ENCODE measurements around the gene RAD9A.

RAD9A gene

GRCh38 chr11:67357831-67358670 lies 33.7 kb upstream of the RAD9A start:
- DNase-seq: no peak

- DNase-seq: no peak
Observed at GRCh38 chr11:67364169-67364568, 27.6 kb upstream of the RAD9A start.

GRCh38 chr11:67364783-67365722 lies 26.7 kb upstream of the RAD9A start:
- peak; percentile 9 for DNase-seq

DNA sequence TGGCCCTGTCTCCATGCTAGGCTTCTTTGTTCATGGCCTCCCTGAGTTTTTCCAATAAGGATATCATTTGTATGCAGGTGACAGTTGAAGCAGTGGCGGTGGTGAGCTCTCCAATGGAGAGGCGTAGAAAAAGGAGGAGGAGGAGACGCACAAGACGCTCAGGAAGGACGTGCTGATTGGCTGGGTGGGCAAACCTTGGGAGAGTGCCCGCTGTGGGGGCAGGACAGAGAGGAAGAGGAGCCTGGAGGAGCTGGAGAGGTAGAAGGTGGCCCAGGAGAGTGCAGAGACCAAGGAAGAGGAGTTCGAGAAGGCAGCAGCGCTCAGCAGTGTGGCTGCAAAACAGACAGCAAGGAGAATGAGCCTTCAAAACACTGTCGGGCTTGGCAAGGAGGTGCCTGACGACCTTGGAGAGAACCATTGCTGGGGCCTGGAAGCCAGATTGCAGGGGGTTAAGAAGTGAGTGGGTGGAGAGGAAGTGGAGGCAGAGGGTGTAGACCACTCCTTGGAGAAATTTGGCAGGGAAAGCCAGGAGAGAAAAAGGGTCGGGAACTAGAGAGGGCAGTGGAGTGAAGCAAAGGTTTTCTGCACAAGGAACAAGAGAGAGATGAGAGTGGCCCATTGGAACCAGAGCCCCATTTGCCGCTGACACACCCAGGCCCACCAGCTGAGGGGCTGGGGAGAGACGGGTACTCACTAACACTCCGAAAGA lies 25.9 kb upstream of the RAD9A start:
- no peak for DNase-seq

GRCh38 chr11:67366546-67366945 lies 25.2 kb upstream of the RAD9A start:
- no peak for DNase-seq

GRCh38 chr11:67366961-67367760 lies 24.6 kb upstream of the RAD9A start:
- DNase-seq: no peak

GRCh38 chr11:67367761-67368227 lies 24.0 kb upstream of the RAD9A start:
- DNase-seq: no peak

DNA sequence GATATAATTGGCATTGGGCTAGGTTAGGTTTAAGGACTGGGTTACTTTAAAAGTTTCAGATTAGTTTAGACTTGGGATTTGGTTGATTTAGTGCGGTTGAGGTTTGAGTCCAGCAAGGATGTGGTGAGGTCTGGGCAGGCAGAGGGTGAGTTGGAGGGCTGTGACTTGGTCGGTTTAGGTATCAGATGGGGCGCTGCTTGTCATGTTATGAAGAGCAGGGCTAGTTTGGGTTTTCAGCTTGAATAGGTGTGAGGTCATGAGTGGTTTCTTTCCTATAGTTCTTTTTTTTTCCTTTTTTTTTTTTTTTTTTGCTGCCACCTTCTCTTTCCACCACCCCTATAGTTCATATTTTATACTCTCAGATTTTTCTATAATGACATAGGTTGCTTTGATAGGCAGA lies 23.2 kb upstream of the RAD9A start:
- no peak for DNase-seq

DNA sequence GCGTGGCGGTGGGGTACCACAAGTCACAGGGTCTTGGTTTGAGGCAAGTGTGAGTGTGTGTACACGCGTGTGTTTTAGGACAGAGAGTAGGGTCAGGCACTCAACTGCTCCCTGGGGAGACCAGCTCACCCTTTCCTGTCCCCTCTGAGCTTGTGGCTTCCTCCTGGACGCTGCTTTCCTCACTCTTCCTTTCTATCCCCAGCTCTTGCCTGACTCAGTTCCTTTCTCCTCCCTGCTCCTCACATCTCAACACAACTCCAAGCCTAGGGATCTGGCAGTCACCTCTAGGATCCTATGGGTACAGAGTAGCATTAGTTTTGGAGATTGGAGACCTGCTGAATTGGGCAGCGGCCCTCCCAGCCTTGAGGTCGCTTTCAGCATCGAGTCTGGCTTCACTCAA lies 22.5 kb upstream of the RAD9A start:
- no peak for DNase-seq

DNA sequence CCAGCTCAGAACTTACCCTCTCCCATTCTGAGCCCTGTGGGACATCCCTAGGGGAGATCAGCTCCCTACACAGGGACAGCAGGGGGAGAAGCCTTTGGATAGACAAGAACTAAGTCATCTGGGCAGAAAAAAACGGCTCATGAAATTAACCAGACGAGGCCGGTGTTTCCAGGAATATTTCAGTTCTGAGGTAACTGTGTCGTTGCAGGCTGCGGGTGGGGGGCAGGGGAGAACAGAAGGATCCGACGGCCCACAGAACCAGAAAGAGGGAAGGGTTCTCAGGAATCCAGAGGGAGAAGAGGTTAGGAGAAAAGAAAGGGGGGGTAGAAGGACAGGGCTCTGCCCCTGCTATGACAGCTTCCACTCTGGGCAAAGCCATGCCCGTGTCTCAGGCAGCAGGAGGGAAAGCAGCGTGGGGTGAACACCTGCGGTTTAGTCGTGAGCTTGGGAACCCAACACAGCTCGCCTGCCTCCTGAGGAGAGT lies 21.9 kb upstream of the RAD9A start:
- no peak for DNase-seq

GRCh38 chr11:67370351-67371076 lies 21.3 kb upstream of the RAD9A start:
- no peak for DNase-seq

DNA sequence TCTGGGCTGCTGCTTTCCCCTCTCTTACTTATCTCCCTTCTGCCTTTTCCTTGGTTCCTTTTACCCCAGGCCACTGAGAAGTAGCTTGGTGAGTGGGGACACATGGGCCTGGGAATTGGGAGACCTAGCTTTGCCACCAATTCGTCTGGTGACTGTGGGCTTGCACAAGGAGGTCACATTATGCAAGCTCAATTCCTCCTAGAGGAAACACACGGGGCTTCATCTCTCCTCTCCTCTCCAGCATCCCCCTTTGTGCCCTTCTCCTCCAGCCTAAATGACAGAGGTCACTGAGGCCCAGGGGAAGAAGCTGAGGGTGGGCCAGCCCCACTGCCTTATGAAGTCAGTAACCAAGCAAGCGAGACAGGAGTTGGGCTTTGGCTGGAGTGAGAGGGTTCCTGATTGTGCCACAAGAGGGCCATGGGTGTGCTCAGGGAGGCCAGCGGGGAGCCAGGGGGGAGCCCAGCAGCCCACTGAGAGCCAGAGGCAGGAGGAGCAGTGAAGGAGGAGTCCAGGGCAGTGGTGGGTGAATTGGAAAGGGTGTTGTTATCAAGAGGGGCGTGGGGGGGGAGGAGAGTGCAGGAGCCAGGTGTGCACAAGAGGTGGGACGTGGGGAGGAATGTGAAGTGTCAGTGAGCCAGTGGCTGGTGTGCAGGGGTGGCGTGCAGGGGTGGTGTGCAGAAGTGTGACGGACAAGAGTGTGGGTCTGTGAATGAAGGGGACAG lies 20.4 kb upstream of the RAD9A start:
- peak; percentile 20 for DNase-seq

GRCh38 chr11:67371911-67372320 lies 19.9 kb upstream of the RAD9A start:
- DNase-seq: no peak

DNA sequence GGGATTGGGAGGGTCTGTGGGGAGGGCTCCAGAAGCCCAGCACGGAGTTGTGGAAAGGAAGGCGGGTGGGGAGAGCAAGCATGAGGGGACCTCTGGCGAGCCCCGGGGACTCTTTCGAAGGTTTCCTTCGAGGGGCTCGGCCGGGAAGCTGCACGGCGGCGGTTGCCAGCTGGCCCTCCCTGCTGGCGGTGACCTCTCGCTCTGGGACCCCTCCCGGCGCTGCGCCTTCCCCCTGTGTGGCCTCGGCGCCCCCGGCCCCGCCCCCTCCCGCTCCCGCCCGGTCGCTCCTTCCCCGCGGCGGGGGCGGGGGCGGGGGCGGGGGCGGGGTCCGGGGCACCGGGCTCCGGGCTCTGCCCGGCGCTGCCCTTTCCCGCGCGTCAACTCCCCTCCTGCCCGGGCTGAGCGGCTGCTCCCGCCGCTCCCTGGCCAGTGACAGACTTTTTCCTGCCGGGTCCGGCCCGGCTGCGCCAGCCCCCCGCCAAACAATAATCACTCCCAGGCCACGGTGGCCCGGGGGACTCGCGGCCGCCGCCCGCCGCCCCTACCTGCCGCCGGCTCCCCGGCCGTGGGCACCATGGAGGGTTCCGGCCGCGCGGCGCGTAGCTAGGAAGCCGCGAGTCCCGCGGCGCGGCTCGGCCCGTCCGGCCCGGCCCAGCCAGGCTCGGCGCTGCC lies 19.3 kb upstream of the RAD9A start:
- DNase-seq: no peak

- DNase-seq: no peak
Observed at GRCh38 chr11:67372993-67373647, 18.7 kb upstream of the RAD9A start, which contains the start of gene CLCF1. CLCF1 (minus strand) TSS chr11:67373598; CDS start chr11:67373539, 59 bp downstream.

GRCh38 chr11:67373648-67374570 lies 17.9 kb upstream of the RAD9A start:
- DNase-seq: no peak

DNA sequence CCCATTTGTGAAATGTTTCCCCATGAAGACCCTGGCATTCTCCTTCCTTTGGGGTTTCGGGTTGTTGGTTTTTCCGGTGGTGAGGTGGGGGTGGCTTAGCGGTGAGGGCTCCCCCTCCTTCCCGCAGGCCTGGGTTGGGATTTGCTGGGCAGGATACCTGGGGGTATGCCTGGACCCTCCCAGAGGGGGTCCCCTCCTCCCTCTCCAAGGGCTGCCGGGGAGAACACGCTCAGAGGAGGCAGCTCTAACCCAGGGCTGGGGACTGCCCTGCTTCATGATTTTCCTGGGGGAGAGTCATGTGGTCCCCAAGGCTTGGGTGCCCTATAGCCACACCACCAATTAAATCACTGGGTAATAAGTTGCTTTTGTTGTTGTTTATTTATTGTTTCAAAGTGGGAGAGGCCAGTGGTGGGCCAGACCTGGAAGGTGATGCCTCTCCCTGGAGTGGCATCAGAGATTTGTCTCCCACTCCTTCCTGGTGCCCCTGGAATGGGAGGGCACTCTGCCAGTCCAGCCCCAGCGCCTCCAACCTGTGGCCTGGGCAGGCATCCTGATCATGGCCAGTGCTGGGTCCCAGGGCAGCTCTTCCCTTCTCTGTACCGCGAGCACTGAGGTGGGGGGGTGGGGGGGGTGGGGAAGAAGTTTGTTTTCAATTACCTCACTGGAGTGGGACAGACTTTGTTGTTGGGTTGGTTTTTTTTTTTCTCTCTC lies 17.1 kb upstream of the RAD9A start:
- DNase-seq: no peak
